Kidney (tissue), 22 donors: ENCODE results near the gene S100A4. TPM values are rescaled to one million over a fixed set of nuclear protein-coding genes. Genes with fewer than 3 reads are reported as not detected.

Experiments
- DNase-seq, 5 donors: peaks; one replicate each; pipeline ENCODE4 v3.0.0-alpha.2; 2013 to 2020
- FAIRE-seq: peaks from 2 replicates; lab custom pipeline; 2012; peaks lifted over from hg19 to GRCh38; lab: Jason Lieb, UNC
- H3K27ac ChIP-seq, 2 donors: one replicate each; pipeline ENCODE4 v1.7.0; 2013; ENCODE audit warnings: low read depth in 2 of 2, low read length in 2 of 2, inconsistent platforms in 1 of 2
- H3K27me3 ChIP-seq: one replicate; pipeline ENCODE4 v1.7.1; 2013; ENCODE audit warnings: low read length, inconsistent platforms; ENCODE audit not compliant: control insufficient read depth, insufficient read depth
- H3K36me3 ChIP-seq, 3 donors: one replicate each; pipeline versions ENCODE4 v1.7.0 to v1.7.1; 2013; ENCODE audit warnings: low read length in 3 of 3, control low read depth in 1 of 3, inconsistent platforms in 1 of 3; ENCODE audit not compliant: insufficient read depth in 3 of 3, control insufficient read depth in 2 of 3
- H3K4me1 ChIP-seq, 3 donors: one replicate each; pipeline versions ENCODE4 v1.7.0 to v1.7.1; 2013; ENCODE audit warnings: low read length in 3 of 3, inconsistent platforms in 1 of 3, low read depth in 1 of 3; ENCODE audit not compliant: control insufficient read depth in 2 of 3, insufficient read depth in 2 of 3
- H3K4me3 ChIP-seq, 3 donors: one replicate each; pipeline versions ENCODE4 v1.7.0 to v1.8.1; 2013; ENCODE audit warnings: low read length in 3 of 3, control low read depth in 1 of 3, inconsistent platforms in 1 of 3
- H3K9ac ChIP-seq, 3 donors: one replicate each; pipeline versions ENCODE4 v1.7.0 to v1.7.1; 2013; ENCODE audit warnings: low read length in 3 of 3, control low read depth in 1 of 3, inconsistent platforms in 1 of 3
- H3K9me3 ChIP-seq, 3 donors: one replicate each; pipeline versions ENCODE4 v1.7.0 to v1.7.1; 2013; ENCODE audit warnings: low read length in 3 of 3, control low read depth in 1 of 3, inconsistent platforms in 1 of 3; ENCODE audit not compliant: control insufficient read depth in 2 of 3, insufficient read depth in 1 of 3
- intact Hi-C: fragments of 100-400 bp; cut with DNase I; formaldehyde crosslinking; loops from one replicate; pipeline ENCODE4 v1.11.1; 2022
- long read RNA-seq, 10 donors: library from polyadenylated mRNA in 1 of 10; unstranded in 1 of 10; transcript quantifications; one replicate each; pipeline ENCODE4 v2.0.0 and lab custom pipeline, GENCODE V29; 2021 to 2026
- polyA plus RNA-seq: library from polyadenylated mRNA; stranded (reverse); fragments of 350-450 nt; fragmentation: Illumina TruSeq; extraction: RNeasy Lipid Tissue Mini Kit (QIAGEN cat#74804); gene quantifications from one replicate; pipeline ENCODE4 v1.2.3, GENCODE V29; 2014; ENCODE audit warnings: low read depth, low replicate concordance; ENCODE audit not compliant: insufficient read depth
- total RNA-seq: library from RNA; stranded (reverse); fragmentation: NEBNext Ultra II Directional; extraction: Animal tissue kit (Norgen Biotek cat#: 25700); gene quantifications from one replicate; pipeline ENCODE4 v1.2.1, GENCODE V29; 2021
- TF ChIP-seq, protein P1 (sequence below): IDR thresholded peaks from 3 replicates; pipeline ENCODE4 v1.5.1; 2012; ENCODE audit warnings: mild to moderate bottlenecking, moderate library complexity, borderline replicate concordance; ENCODE audit not compliant: insufficient read depth; ENCODE audit errors: extremely low read depth
- donor health status: control.
- donor health status: control.
- donor health status: control.
- donor health status: control.
- donor health status: control.
- donor health status: DM: yes; HTN: yes; CAD: no.
- donor health status: Normal renal cell carcinoma (clear cell type).

The S100A4 gene
- total RNA-seq, result 141 TPM
- polyA plus RNA-seq, result 204 TPM
- long read RNA-seq, donor 1, transcript S100A4-204 (3 exons, 600 nt), result major isoform, 7 of 11 reads
- long read RNA-seq, donor 1, partial matches to known transcripts, result 0 of 11 reads
- long read RNA-seq, donor 1, other reads (novel, unspliced or antisense), result 0 of 11 reads
- long read RNA-seq, donor 2, transcript S100A4-204 (3 exons, 600 nt), result major isoform, 18 of 24 reads
- long read RNA-seq, donor 2, partial matches to known transcripts, result 0 of 24 reads
- long read RNA-seq, donor 2, other reads (novel, unspliced or antisense), result 0 of 24 reads
- long read RNA-seq, donor 3, transcript S100A4-204 (3 exons, 600 nt), result major isoform, 34 of 46 reads
- long read RNA-seq, donor 3, transcript S100A4-206 (2 exons, 755 nt), result minor isoform, 5 of 46 reads
- long read RNA-seq, donor 3, partial matches to known transcripts, result 0 of 46 reads
- long read RNA-seq, donor 3, other reads (novel, unspliced or antisense), result 0 of 46 reads
- long read RNA-seq, donor 4, transcript S100A4-204 (3 exons, 600 nt), result major isoform, 9 of 13 reads
- long read RNA-seq, donor 4, partial matches to known transcripts, result 0 of 13 reads
- long read RNA-seq, donor 4, other reads (novel, unspliced or antisense), result 0 of 13 reads
- long read RNA-seq, donor 5, partial matches to known transcripts, result 0 of 2 reads
- long read RNA-seq, donor 5, other reads (novel, unspliced or antisense), result 0 of 2 reads
- long read RNA-seq, donor 6, transcript S100A4-206 (2 exons, 755 nt), result minor isoform, 11 of 75 reads
- long read RNA-seq, donor 6, transcript S100A4-203 (3 exons, 573 nt), result minor isoform, 8 of 75 reads
- long read RNA-seq, donor 6, transcript S100A4-204 (3 exons, 600 nt), result major isoform, 55 of 75 reads
- long read RNA-seq, donor 6, partial matches to known transcripts, result 0 of 75 reads
- long read RNA-seq, donor 6, other reads (novel, unspliced or antisense), result 0 of 75 reads
- long read RNA-seq, donor 7, transcript S100A4-204 (3 exons, 600 nt), result major isoform, 15 of 28 reads
- long read RNA-seq, donor 7, partial matches to known transcripts, result 5 of 28 reads
- long read RNA-seq, donor 7, other reads (novel, unspliced or antisense), result 2 of 28 reads
- long read RNA-seq, donor 8, transcript S100A4-204 (3 exons, 600 nt), result major isoform, 13 of 23 reads
- long read RNA-seq, donor 8, transcript S100A4-206 (2 exons, 755 nt), result minor isoform, 6 of 23 reads
- long read RNA-seq, donor 8, partial matches to known transcripts, result 0 of 23 reads
- long read RNA-seq, donor 8, other reads (novel, unspliced or antisense), result 0 of 23 reads
- long read RNA-seq, donor 9, transcript S100A4-204 (3 exons, 600 nt), result major isoform, 19 of 29 reads
- long read RNA-seq, donor 9, transcript S100A4-206 (2 exons, 755 nt), result minor isoform, 6 of 29 reads
- long read RNA-seq, donor 9, partial matches to known transcripts, result 0 of 29 reads
- long read RNA-seq, donor 9, other reads (novel, unspliced or antisense), result 0 of 29 reads
- long read RNA-seq, donor 10, transcript S100A4-204 (3 exons, 600 nt), result major isoform, 20 of 33 reads
- long read RNA-seq, donor 10, transcript S100A4-203 (3 exons, 573 nt), result minor isoform, 5 of 33 reads
- long read RNA-seq, donor 10, transcript S100A4-206 (2 exons, 755 nt), result minor isoform, 5 of 33 reads
- long read RNA-seq, donor 10, partial matches to known transcripts, result 0 of 33 reads
- long read RNA-seq, donor 10, other reads (novel, unspliced or antisense), result 0 of 33 reads

DNA sequence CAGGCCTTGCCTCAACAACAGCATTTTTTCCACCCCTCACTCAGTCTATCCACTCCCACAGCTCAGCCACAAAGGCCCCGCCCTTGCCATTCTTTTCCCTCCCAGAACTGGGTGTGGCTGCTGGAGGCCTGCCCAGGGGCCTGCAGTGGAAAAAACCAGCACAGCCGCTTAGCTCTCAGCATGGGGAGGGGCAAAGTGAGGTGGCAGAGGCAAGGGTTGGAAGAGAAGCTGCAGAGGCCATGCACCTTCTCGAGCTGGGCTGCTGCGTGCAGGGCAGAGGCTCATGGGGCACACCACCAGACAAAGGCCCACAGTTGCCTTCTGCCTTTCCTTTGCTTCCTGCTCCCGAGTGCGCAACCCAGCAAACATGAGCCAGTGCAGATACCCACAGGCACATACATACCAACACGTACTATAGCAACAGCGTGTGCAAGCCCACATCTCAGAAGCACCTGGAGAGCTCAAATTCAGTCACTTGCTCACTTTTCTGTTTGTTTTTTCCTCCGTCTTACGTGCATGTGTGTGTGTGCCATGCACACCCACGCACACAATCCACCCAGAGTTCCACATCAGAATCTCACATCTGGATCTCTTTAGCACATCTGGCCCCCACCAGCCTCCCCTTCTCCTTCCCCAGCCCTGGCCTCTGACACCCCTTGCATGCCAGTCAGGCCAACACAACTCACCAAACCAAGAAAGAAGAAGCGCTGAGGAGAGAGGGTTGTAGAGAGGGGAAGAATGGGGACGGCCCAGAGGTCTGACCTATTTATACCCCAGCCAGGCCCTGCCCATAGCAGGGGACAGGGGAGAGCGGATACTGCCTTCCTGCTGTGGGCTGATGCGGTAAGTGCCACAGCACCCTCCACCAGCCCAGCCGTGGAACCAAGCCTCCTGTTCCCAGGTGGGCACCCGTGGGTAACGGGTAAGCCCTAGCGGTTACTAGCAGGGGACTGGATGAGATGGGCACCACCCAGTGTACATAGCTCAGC lies at the start of gene S100A4:
Gene S100A4, minus strand, starts transcription at position 740 of the 989 bp plus-strand sequence. CDS start 1,012 bp downstream, outside the sequence.
- H3K4me1 ChIP-seq, result peaks cover 5 to 44% (median 19%) of the 10 kb centered on the region in 3 donors
- FAIRE-seq (no peak), DNase-seq (peak; percentile 95 to 97 (median 96))
- peak within 1 kb of the TSS in 2 of 3 donors; percentile 43 to 50 for H3K4me3 ChIP-seq
- no peaks in the 10 kb centered on the region for H3K27me3 ChIP-seq
- H3K9me3 ChIP-seq, result no peaks in the 10 kb centered on the region
- H3K36me3 ChIP-seq, result no peaks in the 10 kb centered on the region
- intact Hi-C loops, result no loop called here
- TF ChIP-seq, protein P1, sequence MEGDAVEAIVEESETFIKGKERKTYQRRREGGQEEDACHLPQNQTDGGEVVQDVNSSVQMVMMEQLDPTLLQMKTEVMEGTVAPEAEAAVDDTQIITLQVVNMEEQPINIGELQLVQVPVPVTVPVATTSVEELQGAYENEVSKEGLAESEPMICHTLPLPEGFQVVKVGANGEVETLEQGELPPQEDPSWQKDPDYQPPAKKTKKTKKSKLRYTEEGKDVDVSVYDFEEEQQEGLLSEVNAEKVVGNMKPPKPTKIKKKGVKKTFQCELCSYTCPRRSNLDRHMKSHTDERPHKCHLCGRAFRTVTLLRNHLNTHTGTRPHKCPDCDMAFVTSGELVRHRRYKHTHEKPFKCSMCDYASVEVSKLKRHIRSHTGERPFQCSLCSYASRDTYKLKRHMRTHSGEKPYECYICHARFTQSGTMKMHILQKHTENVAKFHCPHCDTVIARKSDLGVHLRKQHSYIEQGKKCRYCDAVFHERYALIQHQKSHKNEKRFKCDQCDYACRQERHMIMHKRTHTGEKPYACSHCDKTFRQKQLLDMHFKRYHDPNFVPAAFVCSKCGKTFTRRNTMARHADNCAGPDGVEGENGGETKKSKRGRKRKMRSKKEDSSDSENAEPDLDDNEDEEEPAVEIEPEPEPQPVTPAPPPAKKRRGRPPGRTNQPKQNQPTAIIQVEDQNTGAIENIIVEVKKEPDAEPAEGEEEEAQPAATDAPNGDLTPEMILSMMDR, result no peak
- H3K9ac ChIP-seq, result peak within 1 kb of the TSS in 1 of 3 donors; percentile 74
- H3K27ac ChIP-seq, result peak within 1 kb of the TSS; percentile 66 to 74

DNA sequence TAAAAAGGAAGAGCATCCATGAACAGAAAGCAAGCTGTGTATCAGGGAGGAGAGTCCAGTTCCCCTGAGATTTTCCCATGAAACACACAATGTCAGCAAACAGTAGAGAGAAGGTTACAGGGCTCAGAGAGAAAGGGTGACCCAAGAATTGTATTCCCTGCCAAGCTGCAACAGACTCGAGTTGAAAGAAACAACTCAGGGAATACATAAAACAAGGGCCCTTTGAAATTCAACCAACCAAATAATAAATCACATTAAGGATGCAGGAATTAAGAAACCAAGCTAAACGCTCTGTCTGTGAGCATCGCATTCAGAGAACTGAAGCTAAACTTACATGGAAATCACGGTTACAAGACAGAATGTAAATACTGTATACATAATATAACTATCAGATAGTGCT lies 47.1 kb upstream of the S100A4 start:
- Histone ChIP-seq H3K4me1 (no peaks in the 10 kb centered on the region), H3K9me3 (no peaks in the 10 kb centered on the region), H3K4me3 (no peak overlapping the region), H3K36me3 (no peaks in the 10 kb centered on the region), H3K27me3 (no peaks in the 10 kb centered on the region), H3K9ac (no peak overlapping the region), H3K27ac (no peak overlapping the region)
- intact Hi-C loops, result no loop called here
- peak in 2 of 5 donors; percentile 54 to 57 for DNase-seq
- TF ChIP-seq, protein P1, result no peak
- FAIRE-seq, result no peak
